Esophagus squamous epithelium (tissue), 5 donors: ENCODE measurements around the gene IGSF6. TPM values are rescaled to one million over a fixed set of nuclear protein-coding genes. Genes with fewer than 3 reads are reported as not detected.
A peak's percentile ranks its signal among the peaks of the same experiment; 100 is the strongest.

Source experiments
- DNase-seq: peaks from one replicate; lab custom pipeline; 2025; lab: John Stamatoyannopoulos, UW
- H3K27ac ChIP-seq, 4 donors: fragments of 200-600 bp; sonication (generic); one replicate each; pipeline ENCODE4 v1.5.1; 2016 to 2019; ENCODE audit warnings: mild to moderate bottlenecking in 1 of 4
- H3K27me3 ChIP-seq, 4 donors: fragments of 200-600 bp; sonication (generic); 1 replicate in 3 of 4; 2 replicates in 1 of 4; pipeline versions ENCODE4 v1.5.1 to v1.6.0; 2017 to 2021; ENCODE audit warnings: antibody characterized with exemption in 1 of 4
- H3K36me3 ChIP-seq, 3 donors: fragments of 200-600 bp; sonication (generic); one replicate each; pipeline ENCODE4 v1.5.1; 2016 to 2019
- H3K4me1 ChIP-seq, 3 donors: fragments of 200-600 bp; sonication (generic); one replicate each; pipeline ENCODE4 v1.5.1; 2017 to 2019
- H3K4me3 ChIP-seq, 4 donors: fragments of 200-600 bp; sonication (generic); 1 replicate in 3 of 4; 2 replicates in 1 of 4; pipeline ENCODE4 v1.5.1; 2016 to 2019; ENCODE audit warnings: mild to moderate bottlenecking in 2 of 4, moderate library complexity in 1 of 4
- H3K9me3 ChIP-seq, 3 donors: fragments of 200-600 bp; sonication (generic); one replicate each; pipeline ENCODE4 v1.5.1; 2016 to 2019
- POLR2A ChIP-seq, 4 donors: fragments of 450-650 bp; IDR thresholded peaks; one replicate each; pipeline ENCODE4 v1.6.1; 2017; ENCODE audit warnings: antibody characterized with exemption in 4 of 4, mild to moderate bottlenecking in 4 of 4, moderate library complexity in 3 of 4
- WGBS, 2 donors: methylation state at CpG; one replicate each; pipeline ENCODE4 v1.1.5; 2018; 5-methylcytosine and 5-hydroxymethylcytosine counted together
- intact Hi-C: fragments of 100-400 bp; cut with DNase I; formaldehyde crosslinking; loops from one replicate; pipeline ENCODE4 v1.15.0; 2022
- total RNA-seq, 4 donors: library from RNA; depleted of rRNA; stranded (reverse); fragments of >200 nt; gene quantifications; one replicate each; pipeline ENCODE4 v1.1.0, GENCODE V29; 2016
- TF ChIP-seq, protein P1 (sequence below), 6 experiments: fragments of 450-650 bp in 4 of 6; fragments of 200-600 bp in 2 of 6; sonication (generic) in 2 of 6; IDR thresholded peaks; one replicate each; pipeline ENCODE4 v1.5.1; 2016 to 2019; ENCODE audit warnings: antibody characterized with exemption in 6 of 6, mild to moderate bottlenecking in 4 of 6, moderate library complexity in 4 of 6
- donor health status: DM: yes; HTN: yes; CAD: no.

Gene IGSF6
- total RNA-seq, 4 donors from 2014 or later = 0.18 to 3.6 (median 1.3) TPM

DNA sequence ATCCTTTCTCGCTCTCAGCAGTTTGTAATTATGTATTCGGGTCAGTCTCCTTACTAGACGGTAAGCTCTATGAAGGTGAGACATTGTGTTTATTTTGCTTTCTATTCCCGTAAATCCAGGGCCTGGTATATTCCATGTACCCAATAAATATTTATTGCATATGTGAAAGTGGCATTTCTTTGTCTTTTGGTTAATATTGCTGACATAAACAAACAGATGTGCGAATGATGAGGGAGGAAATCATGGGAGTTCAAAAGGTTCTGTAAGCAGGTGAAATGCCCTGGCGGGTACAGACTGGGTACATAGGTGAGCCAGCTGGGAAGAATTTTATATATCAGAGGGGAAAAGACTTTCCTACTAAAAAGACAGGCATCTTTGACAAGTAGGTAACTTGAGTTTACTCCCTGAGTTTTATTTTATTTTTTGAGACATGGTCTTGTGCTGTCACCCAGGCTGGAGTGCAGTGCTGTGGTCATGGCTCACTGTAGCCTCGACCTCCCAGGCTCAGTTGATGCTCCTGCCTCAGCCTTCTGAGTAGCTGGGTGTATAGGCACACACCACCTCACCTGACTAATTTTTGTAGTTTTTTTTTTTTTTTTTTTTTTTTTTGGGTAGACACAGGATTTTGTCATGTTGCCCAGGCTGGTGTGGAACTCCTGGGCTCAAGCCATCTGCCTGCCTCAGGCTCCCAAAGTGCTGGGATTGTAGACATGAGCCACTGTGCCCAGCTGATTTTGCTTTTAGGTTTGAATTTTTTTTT is 58.7 kb downstream of the IGSF6 start:
- Histone ChIP-seq H3K27ac (no peak overlapping the region), H3K36me3 (no peaks in the 10 kb centered on the region), H3K9me3 (no peaks in the 10 kb centered on the region), H3K4me3 (no peak overlapping the region), H3K4me1 (peaks cover 0 to 30% (median 11%) of the 10 kb centered on the region in 3 donors), H3K27me3 (no peaks in the 10 kb centered on the region)
- 56 to 70% methylated on average over 7 of the region's 7 CpGs for WGBS, 2 donors
- intact Hi-C loops = no loop called here
- DNase-seq = no peak
- TF ChIP-seq, protein P1, sequence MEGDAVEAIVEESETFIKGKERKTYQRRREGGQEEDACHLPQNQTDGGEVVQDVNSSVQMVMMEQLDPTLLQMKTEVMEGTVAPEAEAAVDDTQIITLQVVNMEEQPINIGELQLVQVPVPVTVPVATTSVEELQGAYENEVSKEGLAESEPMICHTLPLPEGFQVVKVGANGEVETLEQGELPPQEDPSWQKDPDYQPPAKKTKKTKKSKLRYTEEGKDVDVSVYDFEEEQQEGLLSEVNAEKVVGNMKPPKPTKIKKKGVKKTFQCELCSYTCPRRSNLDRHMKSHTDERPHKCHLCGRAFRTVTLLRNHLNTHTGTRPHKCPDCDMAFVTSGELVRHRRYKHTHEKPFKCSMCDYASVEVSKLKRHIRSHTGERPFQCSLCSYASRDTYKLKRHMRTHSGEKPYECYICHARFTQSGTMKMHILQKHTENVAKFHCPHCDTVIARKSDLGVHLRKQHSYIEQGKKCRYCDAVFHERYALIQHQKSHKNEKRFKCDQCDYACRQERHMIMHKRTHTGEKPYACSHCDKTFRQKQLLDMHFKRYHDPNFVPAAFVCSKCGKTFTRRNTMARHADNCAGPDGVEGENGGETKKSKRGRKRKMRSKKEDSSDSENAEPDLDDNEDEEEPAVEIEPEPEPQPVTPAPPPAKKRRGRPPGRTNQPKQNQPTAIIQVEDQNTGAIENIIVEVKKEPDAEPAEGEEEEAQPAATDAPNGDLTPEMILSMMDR (IDR thresholded peaks at IDR 0.05) = no peak
- no peak for TF ChIP-seq POLR2A (IDR thresholded peaks at IDR 0.05)

DNA sequence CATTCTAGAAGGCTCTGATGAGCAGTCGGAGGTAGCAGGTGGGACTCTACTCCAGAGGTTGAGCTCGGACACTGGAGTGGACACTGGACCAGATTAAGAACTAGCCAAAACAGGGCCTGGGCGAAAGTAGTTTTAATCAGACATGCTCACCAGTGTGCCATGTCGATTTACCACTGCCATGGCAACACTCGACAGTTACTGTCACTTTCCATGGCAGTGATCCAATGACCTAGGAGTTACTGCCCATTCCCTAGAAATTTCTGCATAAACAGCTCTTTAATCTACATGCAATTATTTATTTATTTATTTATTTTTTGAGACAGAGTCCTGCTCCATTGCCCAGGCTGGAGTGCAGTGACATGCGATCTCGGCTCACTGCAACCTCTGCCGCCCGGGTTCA is 60.2 kb downstream of the IGSF6 start:
- Histone ChIP-seq H3K36me3 (no peaks in the 10 kb centered on the region), H3K9me3 (no peaks in the 10 kb centered on the region), H3K27me3 (no peaks in the 10 kb centered on the region), H3K27ac (no peak overlapping the region), H3K4me1 (peaks cover 0 to 35% (median 10%) of the 10 kb centered on the region in 3 donors), H3K4me3 (no peak overlapping the region)
- intact Hi-C loops = no loop called here
- no peak for DNase-seq
- WGBS, 2 donors = 81 to 86% methylated on average over 5 to 9 of the region's 9 CpGs
- no peak for TF ChIP-seq POLR2A (IDR thresholded peaks at IDR 0.05)
- TF ChIP-seq, protein P1 (IDR thresholded peaks at IDR 0.05) = no peak

DNA sequence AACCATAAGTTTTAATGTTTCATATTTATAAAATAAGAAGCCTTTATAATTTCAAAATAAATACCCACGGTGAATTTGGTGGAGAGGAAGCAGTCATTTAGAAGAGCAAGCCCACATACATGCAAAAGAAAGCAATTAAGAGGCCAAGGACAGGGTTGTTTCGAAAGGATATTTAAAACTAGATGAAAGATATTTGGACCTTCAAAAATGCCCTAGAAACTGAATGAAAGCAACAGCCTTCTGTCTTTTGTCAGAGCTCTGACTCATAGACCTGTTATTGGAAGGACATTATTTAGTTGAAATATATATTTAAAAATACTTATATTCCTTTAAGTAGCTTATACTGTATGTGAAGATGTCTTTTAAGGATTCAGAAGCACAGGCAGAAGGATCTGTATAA is 61.6 kb downstream of the IGSF6 start:
- H3K36me3 ChIP-seq = no peaks in the 10 kb centered on the region
- H3K4me1 ChIP-seq = peaks cover 0 to 35% (median 10%) of the 10 kb centered on the region in 3 donors
- TF ChIP-seq, protein P1 (IDR thresholded peaks at IDR 0.05) = no peak
- TF ChIP-seq POLR2A (IDR thresholded peaks at IDR 0.05) = no peak
- no peak for DNase-seq
- no peaks in the 10 kb centered on the region for H3K27me3 ChIP-seq
- peak overlapping the region in 1 of 4 donors; percentile 14 for H3K27ac ChIP-seq
- no peaks in the 10 kb centered on the region for H3K9me3 ChIP-seq
- 61 to 64% methylated on average over 2 of the region's 2 CpGs for WGBS, 2 donors
- H3K4me3 ChIP-seq = no peak overlapping the region
- intact Hi-C loops = no loop called here

DNA sequence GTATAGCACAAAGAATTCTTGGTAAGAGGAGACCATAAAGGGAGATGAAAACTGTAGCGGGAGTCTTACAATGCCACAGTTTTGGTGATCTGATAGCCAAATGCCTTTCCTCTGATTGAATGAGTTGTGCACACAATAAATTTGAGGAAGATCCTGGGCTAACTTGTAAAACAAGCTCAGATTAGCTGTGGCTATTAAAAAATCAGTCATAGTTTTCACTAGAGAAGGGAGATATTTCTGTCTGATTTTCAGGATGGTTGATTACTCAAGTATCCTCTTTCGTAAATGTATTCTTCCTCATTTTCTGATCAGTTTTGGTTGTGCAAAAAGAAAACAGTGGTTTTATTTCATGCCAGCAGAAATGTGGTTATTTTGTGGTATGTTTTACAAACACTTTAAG is 62.1 kb downstream of the IGSF6 start:
- WGBS, 2 donors = 56 to 59% methylated on average over 2 of the region's 2 CpGs
- Histone ChIP-seq H3K27me3 (no peaks in the 10 kb centered on the region), H3K36me3 (no peaks in the 10 kb centered on the region), H3K9me3 (no peaks in the 10 kb centered on the region), H3K27ac (peak overlapping the region in 1 of 4 donors; percentile 14), H3K4me3 (no peak overlapping the region), H3K4me1 (peaks cover 0 to 35% (median 10%) of the 10 kb centered on the region in 3 donors)
- intact Hi-C loops = no loop called here
- DNase-seq = no peak
- TF ChIP-seq, protein P1 (IDR thresholded peaks at IDR 0.05) = no peak
- TF ChIP-seq POLR2A (IDR thresholded peaks at IDR 0.05) = no peak

DNA sequence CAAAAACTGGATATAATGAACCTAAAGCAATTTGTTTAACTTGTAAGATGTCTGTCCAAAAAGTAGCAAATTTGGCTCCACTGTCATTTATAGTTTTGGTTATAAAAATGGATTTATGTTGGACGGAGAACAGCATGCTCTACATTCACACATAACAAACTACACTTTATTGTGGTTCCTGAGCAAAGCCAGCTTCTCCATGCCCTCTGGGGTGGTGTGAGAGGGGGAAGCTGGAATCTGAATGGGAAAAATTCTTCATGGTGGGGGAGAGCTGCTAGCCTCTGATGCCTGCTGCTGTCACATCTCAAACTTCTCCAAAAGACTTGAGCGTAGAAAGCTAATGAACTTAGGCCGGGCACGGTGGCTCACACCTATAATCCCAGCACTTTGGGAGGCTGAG is 62.9 kb downstream of the IGSF6 start:
- Histone ChIP-seq H3K4me1 (peaks cover 0 to 37% (median 10%) of the 10 kb centered on the region in 3 donors), H3K27me3 (no peaks in the 10 kb centered on the region), H3K27ac (no peak overlapping the region), H3K4me3 (no peak overlapping the region), H3K9me3 (no peaks in the 10 kb centered on the region), H3K36me3 (no peaks in the 10 kb centered on the region)
- WGBS, 2 donors = 82 to 90% methylated on average over 3 to 4 of the region's 4 CpGs
- intact Hi-C loops = loop anchor here (5.0 kb wide), 1 partner anchor 48 kb away; no protein-coding TSS in a partner anchor
- no peak for DNase-seq
- no peak for TF ChIP-seq POLR2A (IDR thresholded peaks at IDR 0.05)
- TF ChIP-seq, protein P1 (IDR thresholded peaks at IDR 0.05) = no peak
